Body of pancreas (tissue), 4 donors: ENCODE results near the gene DIDO1.

Experiments used
- CTCF ChIP-seq, 7 experiments: fragments of 450-650 bp in 4 of 7; fragments of 200-600 bp in 3 of 7; sonication (generic) in 3 of 7; IDR thresholded peaks; one replicate each; pipeline ENCODE4 v1.5.1; 2016 to 2019; ENCODE audit warnings: antibody characterized with exemption in 7 of 7
- POLR2A ChIP-seq, 3 donors: fragments of 450-650 bp; IDR thresholded peaks; one replicate each; pipeline ENCODE4 v1.6.1; 2016; ENCODE audit warnings: antibody characterized with exemption in 3 of 3, mild to moderate bottlenecking in 2 of 3

- TF ChIP-seq POLR2A (IDR thresholded peaks at IDR 0.05) (no peak), CTCF (IDR thresholded peaks at IDR 0.05) (no peak)
Measured at GRCh38 chr20:62889871-62890270, 36.4 kb downstream of the DIDO1 start.
